SK-N-SH (cell line): ENCODE results near the gene BCO2. TPM values are rescaled to one million over a fixed set of nuclear protein-coding genes. Genes with fewer than 3 reads are reported as not detected.

Experiments
- CTCF ChIA-PET: fragments of 300-600, 350-600 bp; formaldehyde crosslinking; extraction: SDS; loops from one replicate; lab custom pipeline; 2021; lab: Yijun Ruan, JAX
- POLR2A ChIA-PET: fragments of 350-600 bp; sonication (Branson Sonifier 250); formaldehyde crosslinking; extraction: SDS; loops from one replicate; lab custom pipeline; 2020; ENCODE audit warnings: antibody characterized with exemption, inconsistent platforms; lab: Yijun Ruan, JAX
- DNase-seq: peaks from one replicate; pipeline ENCODE4 v3.0.0; 2012
- H2AFZ ChIP-seq: fragments of 200-600 bp; sonication (generic); 2 replicates; pipeline ENCODE4 v1.8.1; 2016; ENCODE audit warnings: antibody characterized with exemption, mild to moderate bottlenecking, low read depth
- H3F3A ChIP-seq: fragments of 200-600 bp; sonication (generic); replicated peaks from 2 replicates; pipeline ENCODE3; 2016; ENCODE audit warnings: antibody characterized with exemption, mild to moderate bottlenecking; ENCODE audit not compliant: insufficient read depth
- H3K27ac ChIP-seq, 2 experiments: fragments of 200-500 bp in 1 of 2; fragments of 200-600 bp in 1 of 2; sonication (Bioruptor generic) in 1 of 2; sonication (generic), shearing (Covaris generic) in 1 of 2; 2 replicates each; pipeline versions ENCODE4 v1.5.1 to v1.6.1; 2014 to 2016; ENCODE audit warnings: low read depth in 2 of 2, inconsistent platforms in 1 of 2, low read length in 1 of 2, mild to moderate bottlenecking in 1 of 2, mixed read lengths in 1 of 2
- H3K27me3 ChIP-seq: fragments of 200-600 bp; sonication (generic), shearing (Covaris generic); 2 replicates; pipeline ENCODE4 v1.6.1; 2016; ENCODE audit warnings: mixed run types; ENCODE audit not compliant: insufficient read depth
- H3K36me3 ChIP-seq, 2 experiments: fragments of 200-500 bp in 1 of 2; fragments of 200-600 bp in 1 of 2; sonication (Bioruptor generic) in 1 of 2; sonication (generic) in 1 of 2; replicated peaks in 1 of 2; 2 replicates each; pipeline versions ENCODE3 to v1.5.1; 2014 to 2016; ENCODE audit warnings: low read length in 1 of 2, mild to moderate bottlenecking in 1 of 2; ENCODE audit not compliant: insufficient read depth in 2 of 2, control insufficient read depth in 1 of 2
- H3K4me1 ChIP-seq, 2 experiments: fragments of 200-500 bp in 1 of 2; fragments of 200-600 bp in 1 of 2; sonication (Bioruptor generic) in 1 of 2; sonication (generic), shearing (Covaris generic) in 1 of 2; 2 replicates each; pipeline versions ENCODE4 v1.5.1 to v1.6.1; 2014 to 2016; ENCODE audit warnings: low read depth in 1 of 2, low read length in 1 of 2, mixed run types in 1 of 2; ENCODE audit not compliant: insufficient read depth in 2 of 2, control insufficient read depth in 1 of 2
- H3K4me2 ChIP-seq: fragments of 200-600 bp; sonication (generic), shearing (Covaris generic); 2 replicates; pipeline ENCODE4 v1.6.1; 2017; ENCODE audit warnings: mixed run types
- H3K4me3 ChIP-seq, 2 experiments: fragments of 200-500 bp in 1 of 2; fragments of 200-600 bp in 1 of 2; sonication (Bioruptor generic) in 1 of 2; sonication (generic), shearing (Covaris generic) in 1 of 2; 2 replicates each; pipeline versions ENCODE4 v1.5.1 to v1.8.1; 2014 to 2016; ENCODE audit warnings: low read depth in 2 of 2, inconsistent platforms in 1 of 2, low read length in 1 of 2, mild to moderate bottlenecking in 1 of 2, mixed read lengths in 1 of 2, moderate library complexity in 1 of 2
- H3K79me2 ChIP-seq: fragments of 200-600 bp; sonication (generic); 2 replicates; pipeline ENCODE4 v1.8.1; 2017; ENCODE audit warnings: mild to moderate bottlenecking; ENCODE audit not compliant: insufficient read depth
- H3K9ac ChIP-seq: fragments of 200-600 bp; sonication (generic); 2 replicates; pipeline ENCODE4 v1.6.1; 2017; ENCODE audit warnings: mixed run types
- H3K9me2 ChIP-seq: fragments of 200-600 bp; sonication (generic); 2 replicates; pipeline ENCODE4 v1.6.1; 2017; ENCODE audit warnings: mixed run types
- H3K9me3 ChIP-seq: fragments of 200-600 bp; sonication (generic); 2 replicates; pipeline ENCODE4 v1.6.1; 2017; ENCODE audit warnings: mixed run types, mild to moderate bottlenecking, moderate library complexity
- H4K20me1 ChIP-seq: fragments of 200-600 bp; sonication (generic); 2 replicates; pipeline ENCODE4 v1.6.1; 2017; ENCODE audit warnings: mild to moderate bottlenecking, mixed run types; ENCODE audit not compliant: insufficient read depth
- CHD2 ChIP-seq: fragments of 150-350 bp; IDR thresholded peaks from 2 replicates; pipeline ENCODE4 v1.6.1; 2018; ENCODE audit warnings: low read length; ENCODE audit not compliant: partially characterized antibody
- EZH2phosphoT487 ChIP-seq: fragments of 200-600 bp; sonication (generic); IDR thresholded peaks from 2 replicates; pipeline ENCODE4 v1.6.1; 2017; ENCODE audit warnings: low read depth, mixed run types, mild to moderate bottlenecking, antibody characterized with exemption, moderate library complexity, borderline replicate concordance
- GATA2 ChIP-seq: sonication (generic); formaldehyde crosslinking; IDR thresholded peaks from 2 replicates; pipeline ENCODE4 v1.5.0; 2020; ENCODE audit warnings: mild to moderate bottlenecking, missing genetic modification reagents
- IRF3 ChIP-seq: fragments of 150-350 bp; IDR thresholded peaks from 2 replicates; pipeline ENCODE4 v1.6.1; 2016; ENCODE audit warnings: mild to moderate bottlenecking, low read depth, low read length
- MXI1 ChIP-seq: IDR thresholded peaks from 2 replicates; pipeline ENCODE4 v1.6.1; 2012; ENCODE audit warnings: mild to moderate bottlenecking, low read depth, low read length, improper control_type of control experiment
- PBX3 ChIP-seq: IDR thresholded peaks from 2 replicates; pipeline ENCODE4; 2012
- RCOR1 ChIP-seq: fragments of 150-350 bp; IDR thresholded peaks from 2 replicates; pipeline ENCODE4 v1.6.1; 2017; ENCODE audit warnings: antibody characterized with exemption, low read length
- SIN3A ChIP-seq: IDR thresholded peaks from 2 replicates; pipeline ENCODE4 v1.6.1; 2012; ENCODE audit warnings: low read depth, mild to moderate bottlenecking, low read length, moderate library complexity, borderline replicate concordance
- TCF12 ChIP-seq: IDR thresholded peaks from 2 replicates; pipeline ENCODE4 v1.4.0; 2012
- USF1 ChIP-seq: IDR thresholded peaks from 2 replicates; pipeline ENCODE4 v1.4.0; 2012; ENCODE audit warnings: low read depth, borderline replicate concordance
- WGBS: methylation state at CpG from one replicate; pipeline ENCODE4 v1.1.6; 2017; ENCODE audit warnings: low lambda C conversion rate; 5-methylcytosine and 5-hydroxymethylcytosine counted together
- polyA plus RNA-seq, 3 experiments: library from polyadenylated mRNA; depleted of rRNA; stranded (reverse); fragments of >200 nt; gene quantifications; 2 replicates each; pipeline ENCODE4 v1.2.3, GENCODE V29; 2012
- TF ChIP-seq, protein P1 (sequence below): IDR thresholded peaks from 2 replicates; pipeline ENCODE4 v1.4.0; 2012; ENCODE audit warnings: low read depth, borderline replicate concordance
- TF ChIP-seq, protein P2 (sequence below): IDR thresholded peaks from 2 replicates; pipeline ENCODE4 v1.6.1; 2012; ENCODE audit warnings: mild to moderate bottlenecking, low read depth, low read length, moderate library complexity
- TF ChIP-seq, protein P3 (sequence below): IDR thresholded peaks from 2 replicates; pipeline ENCODE4 v1.4.0; 2012; ENCODE audit warnings: low read depth

BCO2 gene
- polyA plus RNA-seq, 1 of the 3 experiments (the other 2 are of a cell fraction), result 0.87 TPM

GRCh38 chr11:112255067-112255720, 79.9 kb downstream of the BCO2 start:
- ChIA-PET CTCF (interaction anchor here (0.8 to 1.5 kb wide), 2 partner anchors 25 to 36 kb away, joined by 3 to 6 read pairs; no protein-coding TSS in a partner anchor), POLR2A (no interaction called here)
- Histone ChIP-seq H3K4me2 (no peak overlapping the region), H3K36me3 (no peaks in the 10 kb centered on the region), H2AFZ (no peak overlapping the region), H3K79me2 (no peaks in the 10 kb centered on the region), H3K4me1 (no peaks in the 10 kb centered on the region), H3K27me3 (no peaks in the 10 kb centered on the region), H4K20me1 (no peaks in the 10 kb centered on the region), H3K27ac (no peak overlapping the region), H3F3A (no peaks in the 10 kb centered on the region), H3K9ac (no peak overlapping the region), H3K4me3 (no peak overlapping the region), H3K9me2 (no peaks in the 10 kb centered on the region), H3K9me3 (no peaks in the 10 kb centered on the region)
- TF ChIP-seq, protein P1, sequence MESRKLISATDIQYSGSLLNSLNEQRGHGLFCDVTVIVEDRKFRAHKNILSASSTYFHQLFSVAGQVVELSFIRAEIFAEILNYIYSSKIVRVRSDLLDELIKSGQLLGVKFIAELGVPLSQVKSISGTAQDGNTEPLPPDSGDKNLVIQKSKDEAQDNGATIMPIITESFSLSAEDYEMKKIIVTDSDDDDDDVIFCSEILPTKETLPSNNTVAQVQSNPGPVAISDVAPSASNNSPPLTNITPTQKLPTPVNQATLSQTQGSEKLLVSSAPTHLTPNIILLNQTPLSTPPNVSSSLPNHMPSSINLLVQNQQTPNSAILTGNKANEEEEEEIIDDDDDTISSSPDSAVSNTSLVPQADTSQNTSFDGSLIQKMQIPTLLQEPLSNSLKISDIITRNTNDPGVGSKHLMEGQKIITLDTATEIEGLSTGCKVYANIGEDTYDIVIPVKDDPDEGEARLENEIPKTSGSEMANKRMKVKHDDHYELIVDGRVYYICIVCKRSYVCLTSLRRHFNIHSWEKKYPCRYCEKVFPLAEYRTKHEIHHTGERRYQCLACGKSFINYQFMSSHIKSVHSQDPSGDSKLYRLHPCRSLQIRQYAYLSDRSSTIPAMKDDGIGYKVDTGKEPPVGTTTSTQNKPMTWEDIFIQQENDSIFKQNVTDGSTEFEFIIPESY, result no peak
- TF ChIP-seq IRF3 (no peak), RCOR1 (no peak), GATA2 (CRISPR knock-in tag) (no peak), PBX3 (no peak), USF1 (no peak), SIN3A (no peak), EZH2phosphoT487 (no peak), MXI1 (no peak), CHD2 (no peak), TCF12 (no peak)
- TF ChIP-seq, protein P2, sequence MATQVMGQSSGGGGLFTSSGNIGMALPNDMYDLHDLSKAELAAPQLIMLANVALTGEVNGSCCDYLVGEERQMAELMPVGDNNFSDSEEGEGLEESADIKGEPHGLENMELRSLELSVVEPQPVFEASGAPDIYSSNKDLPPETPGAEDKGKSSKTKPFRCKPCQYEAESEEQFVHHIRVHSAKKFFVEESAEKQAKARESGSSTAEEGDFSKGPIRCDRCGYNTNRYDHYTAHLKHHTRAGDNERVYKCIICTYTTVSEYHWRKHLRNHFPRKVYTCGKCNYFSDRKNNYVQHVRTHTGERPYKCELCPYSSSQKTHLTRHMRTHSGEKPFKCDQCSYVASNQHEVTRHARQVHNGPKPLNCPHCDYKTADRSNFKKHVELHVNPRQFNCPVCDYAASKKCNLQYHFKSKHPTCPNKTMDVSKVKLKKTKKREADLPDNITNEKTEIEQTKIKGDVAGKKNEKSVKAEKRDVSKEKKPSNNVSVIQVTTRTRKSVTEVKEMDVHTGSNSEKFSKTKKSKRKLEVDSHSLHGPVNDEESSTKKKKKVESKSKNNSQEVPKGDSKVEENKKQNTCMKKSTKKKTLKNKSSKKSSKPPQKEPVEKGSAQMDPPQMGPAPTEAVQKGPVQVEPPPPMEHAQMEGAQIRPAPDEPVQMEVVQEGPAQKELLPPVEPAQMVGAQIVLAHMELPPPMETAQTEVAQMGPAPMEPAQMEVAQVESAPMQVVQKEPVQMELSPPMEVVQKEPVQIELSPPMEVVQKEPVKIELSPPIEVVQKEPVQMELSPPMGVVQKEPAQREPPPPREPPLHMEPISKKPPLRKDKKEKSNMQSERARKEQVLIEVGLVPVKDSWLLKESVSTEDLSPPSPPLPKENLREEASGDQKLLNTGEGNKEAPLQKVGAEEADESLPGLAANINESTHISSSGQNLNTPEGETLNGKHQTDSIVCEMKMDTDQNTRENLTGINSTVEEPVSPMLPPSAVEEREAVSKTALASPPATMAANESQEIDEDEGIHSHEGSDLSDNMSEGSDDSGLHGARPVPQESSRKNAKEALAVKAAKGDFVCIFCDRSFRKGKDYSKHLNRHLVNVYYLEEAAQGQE, result no peak
- TF ChIP-seq, protein P3, sequence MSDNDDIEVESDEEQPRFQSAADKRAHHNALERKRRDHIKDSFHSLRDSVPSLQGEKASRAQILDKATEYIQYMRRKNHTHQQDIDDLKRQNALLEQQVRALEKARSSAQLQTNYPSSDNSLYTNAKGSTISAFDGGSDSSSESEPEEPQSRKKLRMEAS, result no peak
- WGBS, result 73% methylated on average over 15 of the region's 15 CpGs
- no peak for DNase-seq
